ENCODE data around the gene RGP1.

- TF ChIP-seq POLR2A (IDR thresholded peaks at IDR 0.05) = no peak
- TF ChIP-seq CTCF (IDR thresholded peaks at IDR 0.05) = no peak
These were observed 40.9 kb downstream of the RGP1 start for GRCh38 chr9:35790025-35790384.

All from adrenal gland (tissue), 5 donors.